Activated CD8-positive, alpha-beta T cell treated with anti-CD3 and anti-CD28 coated beads for 36 hours (primary cell): ENCODE measurements around the gene CETP. TPM values are rescaled to one million over a fixed set of nuclear protein-coding genes. Genes with fewer than 3 reads are reported as not detected.
A peak's percentile ranks its signal among the peaks of the same experiment; 100 is the strongest.

Source experiments
- ATAC-seq: fragments of 200-7000 bp; cut with Tn5 transposase; one replicate; pipeline ENCODE4 v1.10.0; 2021; ENCODE audit warnings: mild to moderate bottlenecking, moderate library complexity
- CTCF ChIA-PET: fragments of 350-600 bp; sonication (Branson Sonifier 250); formaldehyde crosslinking; loops from one replicate; lab custom pipeline; 2021; ENCODE audit warnings: antibody characterized with exemption; lab: Charles Lee
- POLR2A ChIA-PET: fragments of 350-600 bp; sonication (Branson Sonifier 250); formaldehyde crosslinking; loops from one replicate; lab custom pipeline; 2021; ENCODE audit warnings: antibody characterized with exemption; lab: Charles Lee
- DNase-seq: peaks from one replicate; pipeline ENCODE4 v3.0.0-alpha.2; 2020
- H3K27ac Mint-ChIP-seq: one replicate; pipeline ENCODE4 v1.8.0; 2021; ENCODE audit warnings: mild to moderate bottlenecking, mixed read lengths
- H3K27me3 Mint-ChIP-seq: one replicate; pipeline ENCODE4 v1.8.0; 2021; ENCODE audit warnings: mixed read lengths
- H3K36me3 Mint-ChIP-seq: one replicate; pipeline ENCODE4 v1.8.0; 2021; ENCODE audit warnings: low read depth, mixed read lengths
- H3K4me1 Mint-ChIP-seq: one replicate; pipeline ENCODE4 v1.8.0; 2021; ENCODE audit warnings: low read depth, mixed read lengths
- H3K4me3 Mint-ChIP-seq: one replicate; pipeline ENCODE4 v1.8.0; 2021; ENCODE audit warnings: mild to moderate bottlenecking, moderate library complexity, mixed read lengths
- H3K9me3 Mint-ChIP-seq: one replicate; pipeline ENCODE4 v1.8.0; 2021; ENCODE audit warnings: mixed read lengths
- intact Hi-C: fragments of 100-400 bp; cut with micrococcal nuclease; formaldehyde crosslinking; loops from one replicate; pipeline ENCODE4 v1.10.0; 2022
- total RNA-seq, 2 experiments: library from RNA; stranded (reverse); gene quantifications; one replicate each; pipeline ENCODE4 v1.2.3, GENCODE V29; 2021
- TF ChIP-seq, protein P1 (sequence below): fragments of 200-600 bp; IDR thresholded peaks from one replicate; pipeline ENCODE4 v1.8.0; 2022; ENCODE audit warnings: antibody characterized with exemption, mild to moderate bottlenecking

The CETP gene
- total RNA-seq, 2 experiments from 2014 or later: not detected

DNA sequence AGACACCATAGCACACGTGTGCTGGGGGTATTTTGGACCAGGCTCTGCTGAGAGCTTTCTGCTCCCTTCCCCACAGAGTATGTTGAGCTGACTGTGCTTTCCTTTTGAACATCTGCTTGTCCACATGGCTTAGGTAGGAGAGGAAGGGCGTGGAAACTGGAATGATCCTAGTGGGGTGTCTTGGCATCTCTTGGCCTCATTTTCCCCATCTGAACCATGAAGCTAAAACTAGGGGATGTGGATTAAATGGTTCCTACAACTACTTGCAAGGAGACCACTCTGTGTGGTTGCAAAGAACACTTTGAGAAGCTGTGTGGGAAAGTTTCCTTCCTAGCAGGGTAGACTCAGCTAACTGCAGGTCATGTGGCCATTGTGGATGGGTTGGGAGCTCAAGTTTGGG, 20.9 kb downstream of the CETP start:
- peaks cover 53% of the 10 kb centered on the region for H3K36me3 Mint-ChIP-seq

DNA sequence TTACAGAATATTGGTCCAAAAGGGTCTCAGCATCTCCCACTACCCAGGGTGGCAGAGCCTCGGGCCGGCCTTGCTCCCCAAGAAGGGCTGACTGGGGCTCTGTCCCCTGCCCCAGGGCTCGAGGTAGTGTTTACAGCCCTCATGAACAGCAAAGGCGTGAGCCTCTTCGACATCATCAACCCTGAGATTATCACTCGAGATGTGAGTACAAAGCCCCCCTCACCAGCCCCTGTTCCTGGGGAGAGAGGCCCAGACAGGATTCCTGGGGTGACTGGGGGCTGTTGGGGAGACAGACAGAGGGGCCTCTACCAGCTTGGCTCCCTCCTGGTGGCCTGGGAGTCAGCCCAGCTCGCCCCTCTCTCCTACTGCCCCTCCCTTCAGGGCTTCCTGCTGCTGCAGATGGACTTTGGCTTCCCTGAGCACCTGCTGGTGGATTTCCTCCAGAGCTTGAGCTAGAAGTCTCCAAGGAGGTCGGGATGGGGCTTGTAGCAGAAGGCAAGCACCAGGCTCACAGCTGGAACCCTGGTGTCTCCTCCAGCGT, 21.5 kb downstream of the CETP start:
- Mint-ChIP-seq H3K27me3 (no peaks in the 10 kb centered on the region), H3K4me1 (peaks cover 84% of the 10 kb centered on the region), H3K9me3 (no peaks in the 10 kb centered on the region), H3K36me3 (peaks cover 59% of the 10 kb centered on the region), H3K27ac (peak overlapping the region; percentile 99), H3K4me3 (no peak overlapping the region)
- ChIA-PET POLR2A (interaction anchor here (0.6 to 21.4 kb wide), 9 partner anchors 9 to 100 kb away, joined by 3 to 367 read pairs (median 6); no protein-coding TSS in a partner anchor), CTCF (interaction anchor here (1.0 to 8.3 kb wide), 3 partner anchors 13 to 19 kb away, joined by 3 to 87 read pairs (median 4); partner anchors contain the start of gene CETP)
- intact Hi-C loops: no loop called here
- TF ChIP-seq, protein P1, sequence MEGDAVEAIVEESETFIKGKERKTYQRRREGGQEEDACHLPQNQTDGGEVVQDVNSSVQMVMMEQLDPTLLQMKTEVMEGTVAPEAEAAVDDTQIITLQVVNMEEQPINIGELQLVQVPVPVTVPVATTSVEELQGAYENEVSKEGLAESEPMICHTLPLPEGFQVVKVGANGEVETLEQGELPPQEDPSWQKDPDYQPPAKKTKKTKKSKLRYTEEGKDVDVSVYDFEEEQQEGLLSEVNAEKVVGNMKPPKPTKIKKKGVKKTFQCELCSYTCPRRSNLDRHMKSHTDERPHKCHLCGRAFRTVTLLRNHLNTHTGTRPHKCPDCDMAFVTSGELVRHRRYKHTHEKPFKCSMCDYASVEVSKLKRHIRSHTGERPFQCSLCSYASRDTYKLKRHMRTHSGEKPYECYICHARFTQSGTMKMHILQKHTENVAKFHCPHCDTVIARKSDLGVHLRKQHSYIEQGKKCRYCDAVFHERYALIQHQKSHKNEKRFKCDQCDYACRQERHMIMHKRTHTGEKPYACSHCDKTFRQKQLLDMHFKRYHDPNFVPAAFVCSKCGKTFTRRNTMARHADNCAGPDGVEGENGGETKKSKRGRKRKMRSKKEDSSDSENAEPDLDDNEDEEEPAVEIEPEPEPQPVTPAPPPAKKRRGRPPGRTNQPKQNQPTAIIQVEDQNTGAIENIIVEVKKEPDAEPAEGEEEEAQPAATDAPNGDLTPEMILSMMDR: no peak
- DNase-seq (no peak), ATAC-seq (no peak)

More for the DNA sequence above, 20.9 kb downstream of the CETP start:
- no peak for DNase-seq
- Mint-ChIP-seq H3K27ac (peak overlapping the region; percentile 99), H3K27me3 (no peaks in the 10 kb centered on the region), H3K9me3 (no peaks in the 10 kb centered on the region), H3K4me1 (peaks cover 82% of the 10 kb centered on the region), H3K4me3 (no peak overlapping the region)
- ATAC-seq: no peak
- ChIA-PET CTCF (interaction anchor here (1.2 to 8.3 kb wide), 2 partner anchors 12 to 18 kb away, joined by 4 to 87 read pairs; partner anchors contain the start of gene CETP), POLR2A (interaction anchor here (0.7 to 21.4 kb wide), 6 partner anchors 8 to 53 kb away, joined by 3 to 367 read pairs (median 12); no protein-coding TSS in a partner anchor)
- intact Hi-C loops: no loop called here
- TF ChIP-seq, protein P1: no peak

DNA sequence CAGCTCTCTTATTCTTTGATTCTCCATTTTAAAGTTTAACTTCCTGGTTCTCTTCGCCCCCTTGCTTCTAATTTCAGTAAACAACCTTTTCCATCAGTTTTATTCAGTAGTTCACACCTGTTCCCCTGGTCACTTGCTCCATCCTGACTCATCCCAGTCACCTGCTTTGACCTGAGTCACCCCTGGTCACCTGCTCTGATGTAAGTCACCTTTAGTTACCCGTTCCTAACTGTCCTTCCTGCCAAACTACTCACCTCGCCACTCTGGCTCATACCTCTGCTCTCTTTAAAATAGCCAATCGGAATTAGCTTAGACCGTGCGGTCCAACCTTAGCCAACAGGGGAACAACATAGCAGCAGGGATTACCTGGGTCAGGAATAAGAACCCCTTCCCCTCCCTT, 22.9 kb downstream of the CETP start:
- H3K4me1 Mint-ChIP-seq: peaks cover 78% of the 10 kb centered on the region

GRCh38 chr16:56985288-56985961, 23.7 kb downstream of the CETP start:
- Mint-ChIP-seq H3K36me3 (peaks cover 65% of the 10 kb centered on the region), H3K4me1 (peaks cover 71% of the 10 kb centered on the region), H3K4me3 (peak overlapping the region; percentile 97), H3K9me3 (no peaks in the 10 kb centered on the region), H3K27ac (peak overlapping the region; percentile 99), H3K27me3 (no peaks in the 10 kb centered on the region)
- intact Hi-C loops: no loop called here
- peak; percentile 65 for DNase-seq
- no peak for ATAC-seq
- ChIA-PET POLR2A (interaction anchor here (0.8 to 21.4 kb wide), 12 partner anchors 9 to 81 kb away, joined by 3 to 367 read pairs (median 7); no protein-coding TSS in a partner anchor), CTCF (interaction anchor here (0.9 to 8.3 kb wide), 5 partner anchors 10 to 56 kb away, joined by 3 to 87 read pairs (median 4); partner anchors contain the start of gene CETP)
- TF ChIP-seq, protein P1: no peak

More for the DNA sequence above, 22.9 kb downstream of the CETP start:
- Mint-ChIP-seq H3K27me3 (no peaks in the 10 kb centered on the region), H3K36me3 (peaks cover 64% of the 10 kb centered on the region), H3K4me3 (peak overlapping the region; percentile 97), H3K9me3 (no peaks in the 10 kb centered on the region), H3K27ac (peak overlapping the region; percentile 99)
- CTCF ChIA-PET: interaction anchor here (0.9 to 8.3 kb wide), 5 partner anchors 10 to 57 kb away, joined by 3 to 87 read pairs (median 5); partner anchors contain the start of gene CETP
- intact Hi-C loops: no loop called here
- TF ChIP-seq, protein P1: no peak
- POLR2A ChIA-PET: interaction anchor here (0.9 to 21.4 kb wide), 10 partner anchors 10 to 82 kb away, joined by 3 to 367 read pairs (median 5); no protein-coding TSS in a partner anchor
- ATAC-seq (no peak), DNase-seq (peak; percentile 69)
